IMR-90 (cell line): Measurements from ENCODE around the gene TOR1A. TPM values are rescaled to one million over a fixed set of nuclear protein-coding genes. Genes with fewer than 3 reads are reported as not detected.

Experiments
- ATAC-seq: fragments of 200-7000 bp; cut with Tn5 transposase; 2 replicates; pipeline ENCODE4 v1.9.1; 2020; ENCODE audit warnings: low read depth, mild to moderate bottlenecking, moderate library complexity
- BruUV-seq: library from RNA; stranded (reverse); fragments of 400-500 nt; replicated peaks from 2 replicates; lab custom pipeline; 2021; lab: Mats Ljungman, UMichigan
- CTCF ChIA-PET: fragments of 300-600 bp; formaldehyde crosslinking; extraction: SDS; loops from one replicate; lab custom pipeline; 2021; ENCODE audit warnings: antibody characterized with exemption; lab: Yijun Ruan, JAX
- POLR2A ChIA-PET: fragments of 300-600 bp; sonication (Branson Sonifier 250); formaldehyde crosslinking; loops from one replicate; lab custom pipeline; 2022; ENCODE audit warnings: antibody characterized with exemption; ENCODE audit not compliant: unreplicated experiment; lab: Charles Lee
- DNase-seq: peaks from one replicate; pipeline ENCODE4 v3.0.0; 2013
- H2AFZ ChIP-seq: replicated peaks from 2 replicates; pipeline ENCODE3; 2013; ENCODE audit warnings: low read length, mild to moderate bottlenecking; ENCODE audit not compliant: poor library complexity
- H2AK5ac ChIP-seq: 2 replicates; pipeline ENCODE4 v1.6.1; 2013; ENCODE audit warnings: low read depth, low read length, inconsistent platforms
- H2AK9ac ChIP-seq: replicated peaks from 2 replicates; pipeline ENCODE3; 2013; ENCODE audit warnings: mild to moderate bottlenecking, low read depth, low read length, moderate library complexity; ENCODE audit not compliant: poor library complexity
- H2BK120ac ChIP-seq: 2 replicates; pipeline ENCODE4 v1.6.1; 2013; ENCODE audit warnings: low read depth, low read length, inconsistent platforms
- H2BK15ac ChIP-seq: 3 replicates; pipeline ENCODE4 v1.6.1; 2013; ENCODE audit warnings: low read depth, low read length, inconsistent platforms
- H2BK20ac ChIP-seq: 2 replicates; pipeline ENCODE4 v1.6.1; 2013; ENCODE audit warnings: low read depth, mild to moderate bottlenecking, inconsistent platforms, low read length, moderate library complexity
- H2BK5ac ChIP-seq: 2 replicates; pipeline ENCODE4 v1.6.1; 2013; ENCODE audit warnings: mild to moderate bottlenecking, low read depth, low read length, inconsistent platforms; ENCODE audit not compliant: poor library complexity, severe bottlenecking
- H3K14ac ChIP-seq: replicated peaks from 2 replicates; pipeline ENCODE4 v1.6.1; 2013; ENCODE audit warnings: low read depth, low read length, inconsistent platforms
- H3K18ac ChIP-seq: 2 replicates; pipeline ENCODE4 v1.6.1; 2013; ENCODE audit warnings: low read depth, low read length, control low read depth
- H3K23ac ChIP-seq: 2 replicates; pipeline ENCODE4 v1.6.1; 2013; ENCODE audit warnings: low read depth, low read length, inconsistent platforms
- H3K27ac ChIP-seq: 2 replicates; pipeline ENCODE4 v1.5.1; 2013; ENCODE audit warnings: mild to moderate bottlenecking, control low read depth, low read length; ENCODE audit not compliant: insufficient read depth
- H3K27me3 ChIP-seq: 2 replicates; pipeline ENCODE4 v1.6.1; 2013; ENCODE audit warnings: low read length; ENCODE audit not compliant: control insufficient read depth, insufficient read depth
- H3K36me3 ChIP-seq: 2 replicates; pipeline ENCODE4 v1.6.1; 2013; ENCODE audit warnings: low read length, mixed read lengths; ENCODE audit not compliant: control insufficient read depth, insufficient read depth
- H3K4ac ChIP-seq: 2 replicates; pipeline ENCODE4 v1.6.1; 2013; ENCODE audit warnings: low read depth, low read length, inconsistent platforms
- H3K4me1 ChIP-seq: 2 replicates; pipeline ENCODE4 v1.6.1; 2013; ENCODE audit warnings: low read length, mixed read lengths; ENCODE audit not compliant: control insufficient read depth, insufficient read depth
- H3K4me2 ChIP-seq: 2 replicates; pipeline ENCODE4 v1.6.1; 2013; ENCODE audit warnings: low read depth, mild to moderate bottlenecking, control low read depth, low read length, moderate library complexity
- H3K4me3 ChIP-seq: 2 replicates; pipeline ENCODE4 v1.5.1; 2013; ENCODE audit warnings: low read depth, mild to moderate bottlenecking, control low read depth, low read length, moderate library complexity; ENCODE audit not compliant: insufficient read depth
- H3K56ac ChIP-seq: 2 replicates; pipeline ENCODE4 v1.6.1; 2013; ENCODE audit warnings: low read length, inconsistent platforms; ENCODE audit not compliant: insufficient read depth; ENCODE audit errors: extremely low read depth
- H3K79me1 ChIP-seq, 2 experiments: 2 replicates each; pipeline ENCODE4 v1.6.1; 2013; ENCODE audit warnings: low read length in 2 of 2, inconsistent platforms in 1 of 2, low read depth in 1 of 2
- H3K9ac ChIP-seq: 2 replicates; pipeline ENCODE4 v1.6.1; 2013; ENCODE audit warnings: low read depth, low read length, control low read depth
- H3K9me1 ChIP-seq: 2 replicates; pipeline ENCODE4 v1.6.1; 2013; ENCODE audit warnings: low read length, inconsistent platforms; ENCODE audit not compliant: insufficient read depth
- H3K9me3 ChIP-seq: 2 replicates; pipeline ENCODE4 v1.6.1; 2013; ENCODE audit warnings: low read length; ENCODE audit not compliant: control insufficient read depth, insufficient read depth
- H4K20me1 ChIP-seq: 2 replicates; pipeline ENCODE4 v1.6.1; 2013; ENCODE audit warnings: low read length, inconsistent platforms; ENCODE audit not compliant: insufficient read depth
- H4K5ac ChIP-seq: 2 replicates; pipeline ENCODE4 v1.6.1; 2013; ENCODE audit warnings: mild to moderate bottlenecking, low read depth, low read length, control low read depth
- H4K8ac ChIP-seq, 2 experiments: 2 replicates each; pipeline ENCODE4 v1.6.1; 2013; ENCODE audit warnings: low read depth in 2 of 2, low read length in 2 of 2, control low read depth in 1 of 2, inconsistent platforms in 1 of 2
- H4K91ac ChIP-seq: 2 replicates; pipeline ENCODE4 v1.6.1; 2013; ENCODE audit warnings: low read depth, low read length, inconsistent platforms; ENCODE audit not compliant: insufficient read depth
- BHLHE40 ChIP-seq: fragments of 150-350 bp; IDR thresholded peaks from 2 replicates; pipeline ENCODE4 v1.6.1; 2016; ENCODE audit warnings: mild to moderate bottlenecking, low read depth, low read length
- CEBPB ChIP-seq: IDR thresholded peaks from 2 replicates; pipeline ENCODE4 v1.6.1; 2012; ENCODE audit warnings: low read depth, low read length, improper control_type of control experiment
- CHD1 ChIP-seq: IDR thresholded peaks from 2 replicates; pipeline ENCODE4 v1.6.1; 2012; ENCODE audit warnings: low read depth, low read length, improper control_type of control experiment
- FOS ChIP-seq: fragments of 150-350 bp; IDR thresholded peaks from 2 replicates; pipeline ENCODE4 v1.6.1; 2016; ENCODE audit warnings: low read depth, low read length
- MAFK ChIP-seq: IDR thresholded peaks from 2 replicates; pipeline ENCODE4 v1.6.1; 2012; ENCODE audit warnings: low read depth, low read length, improper control_type of control experiment
- MAZ ChIP-seq: IDR thresholded peaks from 2 replicates; pipeline ENCODE4 v1.6.1; 2012; ENCODE audit warnings: low read depth, mild to moderate bottlenecking, low read length, improper control_type of control experiment, moderate library complexity, borderline replicate concordance
- MXI1 ChIP-seq: IDR thresholded peaks from 2 replicates; pipeline ENCODE4 v1.6.1; 2012; ENCODE audit warnings: low read depth, mild to moderate bottlenecking, low read length, moderate library complexity, borderline replicate concordance
- POLR2A ChIP-seq: IDR thresholded peaks from 2 replicates; pipeline ENCODE4 v1.6.1; 2012; ENCODE audit warnings: mild to moderate bottlenecking, low read depth, low read length
- RAD21 ChIP-seq: IDR thresholded peaks from 2 replicates; pipeline ENCODE4 v1.6.1; 2012; ENCODE audit warnings: low read length, improper control_type of control experiment
- RFX5 ChIP-seq: IDR thresholded peaks from 2 replicates; pipeline ENCODE4 v1.8.0; 2012; ENCODE audit warnings: low read depth, mild to moderate bottlenecking, low read length, moderate library complexity
- SMC3 ChIP-seq: fragments of 150-350 bp; IDR thresholded peaks from 2 replicates; pipeline ENCODE4 v1.6.1; 2016; ENCODE audit warnings: low read depth, mild to moderate bottlenecking, antibody characterized with exemption, low read length, moderate library complexity
- WGBS, 2 experiments: methylation state at CpG; one replicate each; pipeline versions ENCODE4 v1.1.5 to v1.1.7; 2013; ENCODE audit warnings: missing lambda C conversion rate in 2 of 2; ENCODE audit not compliant: insufficient read length in 1 of 2; ENCODE audit errors: extremely low coverage in 2 of 2; 5-methylcytosine and 5-hydroxymethylcytosine counted together
- dilution Hi-C: fragments of 300-500 bp; cut with HindIII; formaldehyde crosslinking; loops from one replicate; pipeline ENCODE4 v1.14.3; 2018; ENCODE audit warnings: low sequenced_read_pairs; ENCODE audit not compliant: unreplicated experiment
- in situ Hi-C: fragments of 300-500 bp; cut with MboI; formaldehyde crosslinking; loops from 3 replicates; pipeline ENCODE4 v1.14.3; 2019; ENCODE audit warnings: low sequenced_read_pairs, inconsistent platforms, mixed read lengths
- intact Hi-C: fragments of 100-400 bp; cut with micrococcal nuclease; formaldehyde crosslinking; loops from 2 replicates; pipeline ENCODE4 v1.10.0; 2022
- polyA plus RNA-seq, 3 experiments: library from polyadenylated mRNA; depleted of rRNA; stranded (reverse); fragments of >200 nt; gene quantifications; 2 replicates each; pipeline ENCODE4 v1.2.3, GENCODE V29; 2012; ENCODE audit warnings: low replicate concordance in 1 of 3
- total RNA-seq: library from RNA; depleted of rRNA; stranded (reverse); fragments of >200 nt; gene quantifications from 2 replicates; pipeline ENCODE4 v1.2.3, GENCODE V29; 2012
- TF ChIP-seq, protein P1 (sequence below): fragments of 150-350 bp; IDR thresholded peaks from 2 replicates; pipeline ENCODE4 v1.6.1; 2017; ENCODE audit warnings: mild to moderate bottlenecking, antibody characterized with exemption, low read length, low read depth
- TF ChIP-seq, protein P2 (sequence below): fragments of 150-350 bp; IDR thresholded peaks from 2 replicates; pipeline ENCODE4 v1.6.1; 2016; ENCODE audit warnings: low read depth, mild to moderate bottlenecking, low read length, moderate library complexity, borderline replicate concordance

TOR1A gene
- total and polyA plus RNA-seq, 2 of the 4 experiments (the other 2 are of a cell fraction), result 27.1 to 74.2 TPM

DNA sequence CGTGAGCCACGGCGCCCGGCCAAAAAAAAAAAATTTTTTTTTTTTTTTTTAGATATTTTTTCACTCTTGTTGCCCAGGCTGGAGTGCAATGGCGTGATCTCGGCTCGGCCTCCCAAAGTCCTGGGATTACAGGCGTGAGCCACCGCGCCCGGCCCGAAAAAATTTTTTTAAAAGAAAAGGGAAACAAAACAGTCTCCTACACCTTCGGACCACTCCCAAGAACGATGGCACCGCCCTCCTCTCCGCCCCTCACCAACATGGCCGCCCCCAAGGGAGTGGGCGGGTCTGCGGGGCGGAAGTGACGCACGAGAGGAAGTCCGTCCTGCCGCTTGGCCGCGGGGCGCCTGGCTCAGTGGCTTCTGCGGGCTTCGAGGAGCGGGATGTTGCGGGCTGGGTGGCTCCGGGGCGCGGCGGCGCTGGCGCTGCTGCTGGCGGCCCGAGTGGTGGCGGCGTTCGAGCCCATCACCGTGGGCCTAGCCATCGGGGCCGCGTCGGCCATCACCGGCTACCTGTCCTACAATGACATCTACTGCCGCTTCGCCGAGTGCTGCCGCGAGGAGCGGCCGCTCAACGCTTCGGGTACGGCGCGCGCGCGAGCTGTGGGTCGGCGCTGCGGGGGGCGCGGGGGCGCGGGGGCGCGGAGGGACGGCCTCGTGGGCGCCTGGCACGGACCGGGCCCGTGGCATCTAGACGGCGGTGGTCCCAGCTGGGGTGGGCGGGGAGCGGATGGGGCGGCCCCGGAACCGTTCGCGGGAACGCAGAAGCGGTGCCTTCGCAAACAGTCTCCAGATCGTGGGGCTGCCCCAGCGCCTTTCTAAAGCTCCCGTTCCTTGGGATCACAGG lies 20.9 kb downstream of the TOR1A start, which contains the start of gene TOR1B:
Gene TOR1B, plus strand, starts transcription at position 352 of the 843 bp plus-strand sequence. Its CDS starts 29 bp downstream, at position 381.
- Histone ChIP-seq H3K79me1 (peaks cover 23 to 25% of the 10 kb centered on the region in 2 experiments), H3K4me2 (peak within 1 kb of the TSS; percentile 99), H2BK120ac (no peak within 1 kb of the TSS), H3K18ac (no peak within 1 kb of the TSS), H2AK5ac (0 out of 2 replicates have a peak within 1 kb of the TSS, but pooled peaks have one; percentile 15), H3K23ac (peak within 1 kb of the TSS; percentile 80; the same call in 1 of the 2 replicates), H3K4ac (peak within 1 kb of the TSS; percentile 51), H3K9ac (peak within 1 kb of the TSS; percentile 83), H4K91ac (peak within 1 kb of the TSS; percentile 52; the same call in 1 of the 2 replicates), H3K14ac (peak within 1 kb of the TSS; percentile 6; the same call in 1 of the 2 replicates), H3K27me3 (no peaks in the 10 kb centered on the region; the same call in 1 of the 2 replicates), H3K4me1 (peaks cover 6% of the 10 kb centered on the region), H4K20me1 (peaks cover 6% of the 10 kb centered on the region; the same call in 1 of the 2 replicates), H3K36me3 (peaks cover 8% of the 10 kb centered on the region), H2BK20ac (no peak within 1 kb of the TSS), H3K4me3 (peak within 1 kb of the TSS; percentile 71), H3K9me3 (no peaks in the 10 kb centered on the region), H3K56ac (peak within 1 kb of the TSS; percentile 18; the same call in 1 of the 2 replicates), H3K9me1 (peaks cover 3% of the 10 kb centered on the region; the same call in 1 of the 2 replicates), H2AFZ (peak within 1 kb of the TSS; percentile 99), H2AK9ac (peak within 1 kb of the TSS; percentile 69), H2BK5ac (no peak within 1 kb of the TSS), H4K5ac (no peak within 1 kb of the TSS), H2BK15ac (no peak within 1 kb of the TSS), H4K8ac (peak within 1 kb of the TSS in 1 of 2 experiments; percentile 69; a peak in 1 of 4 replicates), H3K27ac (peak within 1 kb of the TSS; percentile 45; the same call in 1 of the 2 replicates)
- ChIA-PET CTCF (interaction anchor here (0.6 kb wide), 1 partner anchor 60 kb away, joined by 4 read pairs; no protein-coding TSS in a partner anchor), POLR2A (no interaction called here)
- no TSS peak for BruUV-seq
- in situ Hi-C loops, result no loop called here
- DNase-seq, result peak; percentile 87
- 0% methylated on average over 66 of the region's 93 CpGs; no CpG with 5 or more reads in 1 of the 2 experiments for WGBS, 2 experiments
- peak; percentile 97 for ATAC-seq
- dilution Hi-C loops, result no loop called here
- intact Hi-C loops, result no loop called here
- no peak for TF ChIP-seq BHLHE40
- TF ChIP-seq MAFK, result no peak
- no peak for TF ChIP-seq CEBPB
- TF ChIP-seq, protein P1, sequence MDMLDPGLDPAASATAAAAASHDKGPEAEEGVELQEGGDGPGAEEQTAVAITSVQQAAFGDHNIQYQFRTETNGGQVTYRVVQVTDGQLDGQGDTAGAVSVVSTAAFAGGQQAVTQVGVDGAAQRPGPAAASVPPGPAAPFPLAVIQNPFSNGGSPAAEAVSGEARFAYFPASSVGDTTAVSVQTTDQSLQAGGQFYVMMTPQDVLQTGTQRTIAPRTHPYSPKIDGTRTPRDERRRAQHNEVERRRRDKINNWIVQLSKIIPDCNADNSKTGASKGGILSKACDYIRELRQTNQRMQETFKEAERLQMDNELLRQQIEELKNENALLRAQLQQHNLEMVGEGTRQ, result no peak
- peak; percentile 64; the same call in 1 of the 2 replicates for TF ChIP-seq MXI1
- peak; percentile 88 for TF ChIP-seq POLR2A
- no peak for TF ChIP-seq CHD1
- TF ChIP-seq SMC3, result no peak
- no peak for TF ChIP-seq RFX5
- TF ChIP-seq RAD21, result no peak
- TF ChIP-seq FOS, result no peak
- TF ChIP-seq, protein P2, sequence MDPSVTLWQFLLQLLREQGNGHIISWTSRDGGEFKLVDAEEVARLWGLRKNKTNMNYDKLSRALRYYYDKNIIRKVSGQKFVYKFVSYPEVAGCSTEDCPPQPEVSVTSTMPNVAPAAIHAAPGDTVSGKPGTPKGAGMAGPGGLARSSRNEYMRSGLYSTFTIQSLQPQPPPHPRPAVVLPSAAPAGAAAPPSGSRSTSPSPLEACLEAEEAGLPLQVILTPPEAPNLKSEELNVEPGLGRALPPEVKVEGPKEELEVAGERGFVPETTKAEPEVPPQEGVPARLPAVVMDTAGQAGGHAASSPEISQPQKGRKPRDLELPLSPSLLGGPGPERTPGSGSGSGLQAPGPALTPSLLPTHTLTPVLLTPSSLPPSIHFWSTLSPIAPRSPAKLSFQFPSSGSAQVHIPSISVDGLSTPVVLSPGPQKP, result no peak
- TF ChIP-seq MAZ, result peak; percentile 36; the same call in 1 of the 2 replicates
